Heart left ventricle (tissue), 13 donors: Measurements from ENCODE around the gene CD96.

Experiments used
- POLR2A ChIP-seq, 2 donors: fragments of 450-650 bp; IDR thresholded peaks; one replicate each; pipeline ENCODE4 v1.6.1; 2017; ENCODE audit warnings: antibody characterized with exemption in 2 of 2, mild to moderate bottlenecking in 2 of 2, moderate library complexity in 2 of 2
- TF ChIP-seq, protein P1 (sequence below), 12 donors: fragments of 200-600 bp; sonication (generic) in 4 of 12; IDR thresholded peaks; one replicate each; pipeline versions ENCODE4 v1.5.0 to v1.8.0; 2018 to 2022; ENCODE audit warnings: antibody characterized with exemption in 12 of 12, mild to moderate bottlenecking in 5 of 12
- donor health status: ischemic (EF 13 %, LVEDD 7.1; RV severe dilation, severe dysfunction).
- donor health status: DM: no; HTN: yes; CAD: no.
- donor health status: DM: no; HTN: no; CAD: no.
- donor health status: ischemic (EF 25% LVEDD 6.9; RV normal size, moderate dysfunction).
- donor health status: ischemic (EF 25% LVEDD 5.7; RV mildly dilated, moderate dysfunction).
- donor health status: ischemic (EF 35%, LVEDD 5.7; RV mildly dilated, moderate dysfunction).
- donor health status: nonischemic (EF 11% LVEDD 7.7; RV severe dilation, severe dysfunction).
- donor health status: DM: yes; HTN: yes; CAD: no.
- donor health status: PGD.
- donor health status: ischemic (EF 29% LVEDD 5.4; RV normal size, mild dysfunction).
- donor health status: nonischemic (EF 23%, LVEDD 6.1; RV moderate dilation, normal function).

- TF ChIP-seq, protein P1, sequence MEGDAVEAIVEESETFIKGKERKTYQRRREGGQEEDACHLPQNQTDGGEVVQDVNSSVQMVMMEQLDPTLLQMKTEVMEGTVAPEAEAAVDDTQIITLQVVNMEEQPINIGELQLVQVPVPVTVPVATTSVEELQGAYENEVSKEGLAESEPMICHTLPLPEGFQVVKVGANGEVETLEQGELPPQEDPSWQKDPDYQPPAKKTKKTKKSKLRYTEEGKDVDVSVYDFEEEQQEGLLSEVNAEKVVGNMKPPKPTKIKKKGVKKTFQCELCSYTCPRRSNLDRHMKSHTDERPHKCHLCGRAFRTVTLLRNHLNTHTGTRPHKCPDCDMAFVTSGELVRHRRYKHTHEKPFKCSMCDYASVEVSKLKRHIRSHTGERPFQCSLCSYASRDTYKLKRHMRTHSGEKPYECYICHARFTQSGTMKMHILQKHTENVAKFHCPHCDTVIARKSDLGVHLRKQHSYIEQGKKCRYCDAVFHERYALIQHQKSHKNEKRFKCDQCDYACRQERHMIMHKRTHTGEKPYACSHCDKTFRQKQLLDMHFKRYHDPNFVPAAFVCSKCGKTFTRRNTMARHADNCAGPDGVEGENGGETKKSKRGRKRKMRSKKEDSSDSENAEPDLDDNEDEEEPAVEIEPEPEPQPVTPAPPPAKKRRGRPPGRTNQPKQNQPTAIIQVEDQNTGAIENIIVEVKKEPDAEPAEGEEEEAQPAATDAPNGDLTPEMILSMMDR (IDR thresholded peaks at IDR 0.05), result no peak
- TF ChIP-seq POLR2A (IDR thresholded peaks at IDR 0.05), result no peak
Measured at GRCh38 chr3:111609700-111610099, 67.7 kb downstream of the CD96 start.
